Suprapubic skin (tissue), 4 donors: ENCODE data around the gene SERPINE3.

Experiments
- POLR2A ChIP-seq, 2 donors: fragments of 450-650 bp; IDR thresholded peaks; one replicate each; pipeline ENCODE4 v1.6.1; 2017; ENCODE audit warnings: antibody characterized with exemption in 2 of 2, mild to moderate bottlenecking in 2 of 2, moderate library complexity in 2 of 2
- POLR2AphosphoS5 ChIP-seq, 3 donors: sonication (generic); formaldehyde crosslinking; IDR thresholded peaks; one replicate each; pipeline ENCODE4 v1.6.1; 2017; ENCODE audit warnings: antibody characterized with exemption in 3 of 3
- TF ChIP-seq, protein P1 (sequence below), 2 donors: fragments of 200-600 bp in 1 of 2; fragments of 450-650 bp in 1 of 2; sonication (generic) in 1 of 2; IDR thresholded peaks; one replicate each; pipeline ENCODE4 v1.5.1; 2016 to 2019; ENCODE audit warnings: antibody characterized with exemption in 2 of 2, mild to moderate bottlenecking in 1 of 2, moderate library complexity in 1 of 2

DNA sequence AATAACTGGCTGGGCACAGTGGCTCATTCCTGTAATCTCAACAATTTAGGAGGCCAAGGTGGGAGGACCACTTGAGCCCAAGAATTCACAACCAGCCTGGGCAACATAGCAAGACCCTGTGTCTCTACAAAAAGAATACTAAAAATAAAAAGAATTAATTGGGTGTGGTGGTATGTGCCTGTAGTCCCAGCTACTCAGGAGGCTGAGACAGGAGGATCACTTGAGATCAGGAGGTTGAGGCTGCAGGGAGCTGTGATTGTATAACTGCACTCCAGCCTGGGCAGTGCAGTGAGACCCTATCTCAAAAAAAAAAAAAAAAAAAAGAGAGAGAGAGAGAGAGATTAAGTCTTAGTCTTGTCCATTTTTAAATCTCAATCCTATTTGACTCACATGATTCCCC is 35.6 kb upstream of the SERPINE3 start:
- TF ChIP-seq POLR2A (IDR thresholded peaks at IDR 0.05) (no peak), POLR2AphosphoS5 (IDR thresholded peaks at IDR 0.05) (no peak)
- TF ChIP-seq, protein P1, sequence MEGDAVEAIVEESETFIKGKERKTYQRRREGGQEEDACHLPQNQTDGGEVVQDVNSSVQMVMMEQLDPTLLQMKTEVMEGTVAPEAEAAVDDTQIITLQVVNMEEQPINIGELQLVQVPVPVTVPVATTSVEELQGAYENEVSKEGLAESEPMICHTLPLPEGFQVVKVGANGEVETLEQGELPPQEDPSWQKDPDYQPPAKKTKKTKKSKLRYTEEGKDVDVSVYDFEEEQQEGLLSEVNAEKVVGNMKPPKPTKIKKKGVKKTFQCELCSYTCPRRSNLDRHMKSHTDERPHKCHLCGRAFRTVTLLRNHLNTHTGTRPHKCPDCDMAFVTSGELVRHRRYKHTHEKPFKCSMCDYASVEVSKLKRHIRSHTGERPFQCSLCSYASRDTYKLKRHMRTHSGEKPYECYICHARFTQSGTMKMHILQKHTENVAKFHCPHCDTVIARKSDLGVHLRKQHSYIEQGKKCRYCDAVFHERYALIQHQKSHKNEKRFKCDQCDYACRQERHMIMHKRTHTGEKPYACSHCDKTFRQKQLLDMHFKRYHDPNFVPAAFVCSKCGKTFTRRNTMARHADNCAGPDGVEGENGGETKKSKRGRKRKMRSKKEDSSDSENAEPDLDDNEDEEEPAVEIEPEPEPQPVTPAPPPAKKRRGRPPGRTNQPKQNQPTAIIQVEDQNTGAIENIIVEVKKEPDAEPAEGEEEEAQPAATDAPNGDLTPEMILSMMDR (IDR thresholded peaks at IDR 0.05) = no peak
